ENCODE results near the gene UBASH3B. TPM values are rescaled to one million over a fixed set of nuclear protein-coding genes. Genes with fewer than 3 reads are reported as not detected.

The UBASH3B gene
- total RNA-seq, 1 experiment from 2014 or later, result 8.0 TPM

DNA sequence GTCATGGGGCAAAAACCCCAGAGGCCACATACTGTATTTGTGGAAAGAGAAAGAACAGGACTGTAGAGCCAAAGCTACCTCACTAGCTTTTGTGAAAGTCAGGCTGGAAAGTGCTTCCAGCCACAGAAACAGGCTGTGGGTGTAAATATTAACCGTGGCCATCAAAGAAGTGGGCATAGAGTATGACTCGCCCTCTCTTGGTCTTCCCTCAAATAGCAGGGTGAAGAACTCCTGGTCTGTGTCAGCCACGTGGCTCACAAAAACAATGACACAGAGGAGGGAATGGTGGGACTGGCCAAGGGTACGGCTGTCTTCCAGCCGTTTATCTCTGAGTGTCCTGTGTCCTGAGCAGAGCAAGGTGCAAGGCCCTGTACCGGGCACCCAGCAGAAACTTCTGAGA, 37.6 kb upstream of the UBASH3B start:
- WGBS (ENCODE audit: extremely low coverage, insufficient read length, low lambda C conversion rate), result no CpG with 5 or more reads among the region's 6 CpGs
- Histone ChIP-seq H3K18ac (ENCODE audit: insufficient read length, low read depth, low read length) (no peak overlapping the region), H3K4ac (ENCODE audit: low read depth, low read length) (no peak overlapping the region), H4K20me1 (ENCODE audit: control insufficient read depth, insufficient read depth, insufficient read length) (no peaks in the 10 kb centered on the region), H2AFZ (ENCODE audit: low read length) (no peak overlapping the region), H2BK12ac (ENCODE audit: insufficient read length, low read depth, low read length) (no peak overlapping the region), H2BK15ac (ENCODE audit: low read depth, low read length) (no peak overlapping the region), H3K23ac (ENCODE audit: insufficient read length, low read depth, low read length) (no peak overlapping the region), H3T11ph (ENCODE audit: low read length) (no peak overlapping the region), H2AK5ac (ENCODE audit: insufficient read length, low read length) (no peak overlapping the region), H2BK5ac (ENCODE audit: insufficient read length, low read length) (no peak overlapping the region), H3K9me3 (ENCODE audit: control insufficient read depth, low read depth, low read length) (no peaks in the 10 kb centered on the region), H2BK20ac (ENCODE audit: low read depth, low read length, poor library complexity, severe bottlenecking) (no peak overlapping the region), H4K91ac (ENCODE audit: insufficient read length, low read depth, low read length) (no peak overlapping the region), H3K9ac (ENCODE audit: extremely low read depth, insufficient read length, low read length) (no peak overlapping the region), H3K79me2 (ENCODE audit: insufficient read depth, low read length) (no peaks in the 10 kb centered on the region), H3K27ac (ENCODE audit: insufficient read length, low read depth, low read length) (no peak overlapping the region), H3K79me1 (ENCODE audit: insufficient read depth, low read depth, low read length, poor library complexity, severe bottlenecking) (no peaks in the 10 kb centered on the region), H2BK120ac (ENCODE audit: low read depth, low read length, poor library complexity, severe bottlenecking) (no peak overlapping the region), H3K27me3 (ENCODE audit: insufficient read depth, low read length) (no peaks in the 10 kb centered on the region), H3K14ac (ENCODE audit: insufficient read depth, low read length) (no peak overlapping the region), H4K5ac (ENCODE audit: insufficient read length, low read depth, low read length) (no peak overlapping the region), H3K23me2 (ENCODE audit: insufficient read length, low read depth, low read length, poor library complexity, severe bottlenecking) (no peaks in the 10 kb centered on the region), H3K4me1 (ENCODE audit: insufficient read depth, low read length) (no peaks in the 10 kb centered on the region), H3K4me2 (ENCODE audit: insufficient read depth, insufficient read length, low read length) (no peak overlapping the region), H3K56ac (ENCODE audit: insufficient read length, low read depth, low read length) (no peak overlapping the region), H4K8ac (replicated peaks; ENCODE audit: insufficient read length, low read depth, low read length) (no peak overlapping the region)
- Mint-ChIP-seq H3K4me1 (peaks cover 0 to 3% of the 10 kb centered on the region in 2 experiments; a peak in 1 of 4 replicates), H3K27ac (no peak overlapping the region), H3K27me3 (ENCODE audit: low read depth) (peaks cover 7% of the 10 kb centered on the region; the same call in 1 of the 2 replicates), H3K36me3 (ENCODE audit: insufficient read depth in 1 of 3, low read depth in 3 of 3) (peaks cover 0 to 5% (median 0%) of the 10 kb centered on the region in 3 experiments; a peak in 2 of 7 replicates), H3K9me3 (peaks cover 9 to 10% of the 10 kb centered on the region in 2 experiments), H3K4me3 (no peak overlapping the region)
- no peak for TF ChIP-seq CTCF (conservative IDR thresholded peaks at IDR 0.05)
- DNase-seq, result no peak
